Suprapubic skin (tissue), 4 donors: Measurements from ENCODE around the gene ABHD16B.

ENCODE experiments used
- POLR2A ChIP-seq, 2 donors: fragments of 450-650 bp; IDR thresholded peaks; one replicate each; pipeline ENCODE4 v1.6.1; 2017; ENCODE audit warnings: antibody characterized with exemption in 2 of 2, mild to moderate bottlenecking in 2 of 2, moderate library complexity in 2 of 2
- POLR2AphosphoS5 ChIP-seq, 3 donors: sonication (generic); formaldehyde crosslinking; IDR thresholded peaks; one replicate each; pipeline ENCODE4 v1.6.1; 2017; ENCODE audit warnings: antibody characterized with exemption in 3 of 3

DNA sequence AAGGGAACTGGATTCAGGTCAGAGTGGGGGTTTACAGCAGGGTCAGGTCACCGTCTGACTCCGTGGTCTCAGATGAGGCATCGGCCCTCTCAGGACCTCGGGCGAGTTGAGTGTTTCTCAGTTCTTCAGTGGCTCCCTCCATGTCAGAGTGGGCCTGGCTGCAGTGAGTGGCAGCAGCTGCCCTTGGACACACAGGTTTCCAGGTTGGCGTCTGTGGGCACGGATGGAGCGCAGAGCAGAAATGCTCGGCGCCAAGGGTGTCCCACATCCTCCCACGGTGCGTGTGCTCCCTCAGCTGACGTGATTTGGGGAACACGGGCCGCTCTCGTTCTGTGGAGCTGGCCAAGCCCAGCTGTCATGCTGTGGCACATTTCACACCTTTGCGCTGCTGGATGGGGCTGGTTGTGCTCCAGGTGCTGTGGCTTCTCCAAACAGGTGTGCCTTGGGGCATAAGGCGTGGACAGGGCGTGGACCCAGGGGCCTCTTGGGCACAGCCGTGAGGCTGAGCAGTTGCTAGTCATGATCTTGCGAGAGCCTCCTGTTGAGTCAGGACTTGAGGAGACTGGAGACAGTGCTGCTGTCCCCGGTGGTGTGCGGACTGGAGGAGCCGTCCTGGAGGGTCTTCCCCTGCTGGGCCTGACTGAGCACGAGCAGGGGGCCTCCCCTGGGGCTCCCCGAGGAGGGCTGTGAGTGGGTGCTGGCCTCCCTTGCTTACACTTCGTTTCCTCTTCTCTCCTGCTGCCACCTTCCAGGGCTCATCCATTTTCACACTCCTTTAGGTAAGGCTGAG lies 24.2 kb downstream of the ABHD16B start:
- no peak for TF ChIP-seq POLR2AphosphoS5 (IDR thresholded peaks at IDR 0.05)
- no peak for TF ChIP-seq POLR2A (IDR thresholded peaks at IDR 0.05)
